Thyroid gland (tissue), 4 donors: Measurements from ENCODE around the gene CAVIN2.

Experiments used
- POLR2A ChIP-seq, 2 donors: fragments of 450-650 bp; IDR thresholded peaks; one replicate each; pipeline ENCODE4 v1.6.1; 2017; ENCODE audit warnings: antibody characterized with exemption in 2 of 2, mild to moderate bottlenecking in 2 of 2, moderate library complexity in 1 of 2
- TF ChIP-seq, protein P1 (sequence below), 6 experiments: fragments of 200-600 bp in 3 of 6; fragments of 450-650 bp in 3 of 6; sonication (generic) in 3 of 6; IDR thresholded peaks; one replicate each; pipeline ENCODE4 v1.5.1; 2016 to 2019; ENCODE audit warnings: antibody characterized with exemption in 6 of 6, mild to moderate bottlenecking in 2 of 6, inconsistent platforms in 1 of 6, moderate library complexity in 1 of 6

DNA sequence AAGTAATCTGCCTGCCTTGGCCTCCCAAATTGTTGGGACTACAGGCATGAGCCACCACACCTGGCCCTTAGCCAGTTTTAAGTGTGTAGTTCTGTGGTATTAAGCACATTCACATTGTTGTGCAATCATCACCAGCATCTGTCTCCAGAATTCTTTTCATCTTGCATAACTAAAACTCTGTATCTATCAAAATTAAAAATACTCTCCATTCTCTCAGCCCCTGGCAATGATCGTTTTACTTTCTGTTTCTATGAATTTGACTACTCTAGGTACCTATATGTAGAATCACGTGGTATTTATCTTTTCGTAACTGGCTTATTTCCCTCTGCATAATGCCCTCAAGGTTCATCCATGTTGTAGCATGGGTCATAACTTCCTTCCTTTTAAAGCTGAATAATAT, 45.5 kb upstream of the CAVIN2 start:
- TF ChIP-seq, protein P1, sequence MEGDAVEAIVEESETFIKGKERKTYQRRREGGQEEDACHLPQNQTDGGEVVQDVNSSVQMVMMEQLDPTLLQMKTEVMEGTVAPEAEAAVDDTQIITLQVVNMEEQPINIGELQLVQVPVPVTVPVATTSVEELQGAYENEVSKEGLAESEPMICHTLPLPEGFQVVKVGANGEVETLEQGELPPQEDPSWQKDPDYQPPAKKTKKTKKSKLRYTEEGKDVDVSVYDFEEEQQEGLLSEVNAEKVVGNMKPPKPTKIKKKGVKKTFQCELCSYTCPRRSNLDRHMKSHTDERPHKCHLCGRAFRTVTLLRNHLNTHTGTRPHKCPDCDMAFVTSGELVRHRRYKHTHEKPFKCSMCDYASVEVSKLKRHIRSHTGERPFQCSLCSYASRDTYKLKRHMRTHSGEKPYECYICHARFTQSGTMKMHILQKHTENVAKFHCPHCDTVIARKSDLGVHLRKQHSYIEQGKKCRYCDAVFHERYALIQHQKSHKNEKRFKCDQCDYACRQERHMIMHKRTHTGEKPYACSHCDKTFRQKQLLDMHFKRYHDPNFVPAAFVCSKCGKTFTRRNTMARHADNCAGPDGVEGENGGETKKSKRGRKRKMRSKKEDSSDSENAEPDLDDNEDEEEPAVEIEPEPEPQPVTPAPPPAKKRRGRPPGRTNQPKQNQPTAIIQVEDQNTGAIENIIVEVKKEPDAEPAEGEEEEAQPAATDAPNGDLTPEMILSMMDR (IDR thresholded peaks at IDR 0.05): no peak
- TF ChIP-seq POLR2A (IDR thresholded peaks at IDR 0.05): no peak
